MG63 (cell line): ENCODE data around the gene TLCD3B. TPM values are rescaled to one million over a fixed set of nuclear protein-coding genes. Genes with fewer than 3 reads are reported as not detected.
"Not testable (repeated sequence)": the region's sequence is repeated elsewhere in the genome, so short reads cannot be mapped to it uniquely, and the experiment has no call there.

Source experiments
- DNase-seq: peaks from one replicate; pipeline ENCODE4 v3.0.0-alpha.2; 2020
- H3K27me3 ChIP-seq: fragments of 250-450 bp; sonication (Bioruptor Pico); 2 replicates; pipeline ENCODE4 v1.5.1; 2020; ENCODE audit warnings: mild to moderate bottlenecking, moderate library complexity
- H3K36me3 ChIP-seq: fragments of 250-450 bp; sonication (Bioruptor Pico); 2 replicates; pipeline ENCODE4 v1.5.1; 2020; ENCODE audit warnings: mild to moderate bottlenecking, moderate library complexity
- H3K4me3 ChIP-seq: fragments of 250-450 bp; sonication (Bioruptor Pico); 2 replicates; pipeline ENCODE4 v1.5.1; 2020; ENCODE audit warnings: mild to moderate bottlenecking, moderate library complexity
- H3K9me3 ChIP-seq: fragments of 250-450 bp; sonication (Bioruptor Pico); 2 replicates; pipeline ENCODE4 v1.5.1; 2020; ENCODE audit warnings: mild to moderate bottlenecking, moderate library complexity
- total RNA-seq: library from RNA; depleted of rRNA; stranded (reverse); fragments of >200 nt; shearing (Covaris generic); gene quantifications from 2 replicates; pipeline ENCODE4 v1.2.3, GENCODE V29; 2014; ENCODE audit warnings: low replicate concordance

Gene TLCD3B
- total RNA-seq, 1 experiment from 2014 or later: 0.20 TPM

- H3K36me3 ChIP-seq, DNase-seq, H3K4me3 ChIP-seq, H3K27me3 ChIP-seq, H3K9me3 ChIP-seq: not testable (repeated sequence)
Observed at GRCh38 chr16:30040690-30041089, 9.6 kb upstream of the TLCD3B start.

- Histone ChIP-seq H3K4me3 (no peak overlapping the region), H3K36me3 (no peaks in the 10 kb centered on the region), H3K27me3 (peaks cover 2% of the 10 kb centered on the region; the same call in 1 of the 2 replicates), H3K9me3 (no peaks in the 10 kb centered on the region)
- DNase-seq: no peak
Observed at GRCh38 chr16:30040221-30040620, 9.2 kb upstream of the TLCD3B start.

GRCh38 chr16:30033270-30033669 lies 2.2 kb upstream of the TLCD3B start:
- Histone ChIP-seq H3K36me3 (no peaks in the 10 kb centered on the region), H3K9me3 (no peaks in the 10 kb centered on the region), H3K4me3 (no peak overlapping the region), H3K27me3 (peaks cover 13% of the 10 kb centered on the region; the same call in 1 of the 2 replicates)
- no peak for DNase-seq

- peak; percentile 44 for DNase-seq
- H3K27me3 ChIP-seq: peaks cover 13% of the 10 kb centered on the region; the same call in 1 of the 2 replicates
- H3K36me3 ChIP-seq: no peaks in the 10 kb centered on the region
- no peak overlapping the region for H3K4me3 ChIP-seq
- H3K9me3 ChIP-seq: no peaks in the 10 kb centered on the region
Observed at GRCh38 chr16:30032083-30032819, 1.2 kb upstream of the TLCD3B start.

- no peak overlapping the region for H3K4me3 ChIP-seq
- DNase-seq: no peak
- peaks cover 13% of the 10 kb centered on the region; the same call in 1 of the 2 replicates for H3K27me3 ChIP-seq
- no peaks in the 10 kb centered on the region for H3K9me3 ChIP-seq
- H3K36me3 ChIP-seq: no peaks in the 10 kb centered on the region
Observed at GRCh38 chr16:30031477-30031918, 427 bp upstream of the TLCD3B start.

- no peak overlapping the region for H3K4me3 ChIP-seq
- H3K36me3 ChIP-seq: no peaks in the 10 kb centered on the region
- DNase-seq: no peak
- peaks cover 21% of the 10 kb centered on the region for H3K27me3 ChIP-seq
- no peaks in the 10 kb centered on the region for H3K9me3 ChIP-seq
Observed at GRCh38 chr16:30030011-30030685, 923 bp downstream of the TLCD3B start.

DNA sequence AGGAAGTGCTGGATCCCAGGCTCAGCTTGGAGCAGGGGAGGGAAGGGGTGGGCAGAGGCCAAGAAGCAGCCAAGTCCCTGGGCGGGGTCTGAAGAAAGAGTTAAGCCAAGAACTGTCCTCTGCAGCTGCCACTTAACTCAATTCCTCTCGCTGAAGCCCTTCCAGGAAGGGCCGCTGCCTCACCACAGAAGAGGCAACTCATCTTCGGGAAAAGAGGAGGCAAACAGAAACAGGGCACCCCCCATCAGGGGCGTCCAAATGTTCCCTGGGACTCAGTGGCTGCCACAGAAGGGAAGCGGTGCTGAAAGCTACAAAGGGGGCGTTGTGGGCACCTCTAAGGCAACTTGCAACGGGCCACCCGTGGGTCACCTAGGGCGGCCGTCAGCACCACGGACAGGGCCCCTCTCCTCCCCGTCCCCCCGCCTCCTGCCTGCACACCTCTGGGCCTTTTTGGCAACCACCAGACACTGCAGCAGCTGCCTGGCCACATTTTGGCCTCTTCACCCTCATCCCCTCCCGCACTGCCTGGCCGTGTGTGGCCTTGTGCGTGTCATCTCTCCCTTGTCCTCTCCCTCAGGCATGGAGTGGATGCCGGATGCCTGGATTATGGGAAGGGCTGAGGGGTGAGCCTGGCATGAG lies 2.5 kb downstream of the TLCD3B start:
- peaks cover 15% of the 10 kb centered on the region for H3K27me3 ChIP-seq
- no peaks in the 10 kb centered on the region for H3K36me3 ChIP-seq
- DNase-seq: no peak
- no peaks in the 10 kb centered on the region for H3K9me3 ChIP-seq
- H3K4me3 ChIP-seq: no peak overlapping the region

GRCh38 chr16:30027588-30028437 lies 3.3 kb downstream of the TLCD3B start:
- Histone ChIP-seq H3K4me3 (no peak overlapping the region), H3K27me3 (peaks cover 14% of the 10 kb centered on the region), H3K9me3 (no peaks in the 10 kb centered on the region), H3K36me3 (no peaks in the 10 kb centered on the region)
- DNase-seq: no peak

DNA sequence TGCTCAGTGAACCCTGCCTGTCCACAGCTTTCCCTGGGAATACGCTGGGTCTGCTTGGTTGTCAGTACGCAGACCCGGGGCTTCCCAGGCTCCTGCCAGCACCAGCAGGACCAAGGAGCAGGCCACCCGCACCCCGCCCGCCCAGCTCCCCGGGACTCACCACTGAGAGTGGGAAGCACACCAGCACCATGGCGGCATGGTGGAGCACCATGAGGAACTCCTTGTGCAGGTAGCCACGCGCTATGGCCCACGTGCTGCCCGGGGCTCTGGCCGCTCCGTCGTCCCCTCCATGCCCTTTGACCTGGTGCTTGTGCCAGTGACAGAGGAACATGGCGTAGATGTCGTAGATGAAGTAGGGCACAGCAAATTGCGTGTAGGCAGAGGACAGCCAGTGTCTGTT lies 4.6 kb downstream of the TLCD3B start:
- H3K9me3 ChIP-seq: no peaks in the 10 kb centered on the region
- no peak overlapping the region for H3K4me3 ChIP-seq
- no peaks in the 10 kb centered on the region for H3K36me3 ChIP-seq
- H3K27me3 ChIP-seq: peaks cover 11% of the 10 kb centered on the region
- DNase-seq: no peak

DNA sequence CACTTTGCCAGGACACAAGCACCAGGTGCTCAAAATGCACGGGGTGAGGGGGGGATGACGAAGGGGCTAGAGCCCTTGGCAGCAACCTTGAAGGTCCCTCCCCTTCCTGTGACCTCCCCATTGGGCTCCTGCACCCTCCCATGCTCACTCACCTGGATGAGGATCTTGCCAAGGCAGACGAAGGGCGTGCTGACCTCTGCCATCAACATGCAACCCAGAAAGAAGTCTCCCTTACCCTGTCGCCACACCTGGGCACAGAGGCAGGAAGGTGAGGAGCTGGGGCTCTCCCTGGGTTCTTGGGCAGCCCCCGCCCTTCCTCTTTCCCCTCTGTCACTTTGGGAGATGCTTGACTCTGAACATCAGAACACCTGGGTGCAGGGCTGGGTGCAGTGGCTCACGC lies 5.5 kb downstream of the TLCD3B start:
- H3K4me3 ChIP-seq: no peak overlapping the region
- peaks cover 9% of the 10 kb centered on the region for H3K27me3 ChIP-seq
- no peaks in the 10 kb centered on the region for H3K9me3 ChIP-seq
- no peak for DNase-seq
- no peaks in the 10 kb centered on the region for H3K36me3 ChIP-seq

GRCh38 chr16:30025156-30025555 lies 5.9 kb downstream of the TLCD3B start:
- Histone ChIP-seq H3K9me3 (no peaks in the 10 kb centered on the region), H3K36me3 (no peaks in the 10 kb centered on the region), H3K4me3 (no peak overlapping the region), H3K27me3 (peaks cover 9% of the 10 kb centered on the region)
- no peak for DNase-seq

GRCh38 chr16:30024451-30024850 lies 6.6 kb downstream of the TLCD3B start:
- no peaks in the 10 kb centered on the region for H3K9me3 ChIP-seq
- no peak overlapping the region for H3K4me3 ChIP-seq
- DNase-seq: no peak
- H3K36me3 ChIP-seq: no peaks in the 10 kb centered on the region
- H3K27me3 ChIP-seq: peaks cover 9% of the 10 kb centered on the region

- H3K36me3 ChIP-seq: no peaks in the 10 kb centered on the region
- H3K4me3 ChIP-seq: no peak overlapping the region
- no peak for DNase-seq
- peaks cover 9% of the 10 kb centered on the region for H3K27me3 ChIP-seq
- H3K9me3 ChIP-seq: no peaks in the 10 kb centered on the region
Observed at GRCh38 chr16:30023586-30023985, 7.5 kb downstream of the TLCD3B start.

- Histone ChIP-seq H3K36me3 (no peaks in the 10 kb centered on the region), H3K4me3 (no peak within 1 kb of the TSS), H3K27me3 (peaks cover 9% of the 10 kb centered on the region), H3K9me3 (no peaks in the 10 kb centered on the region)
- no peak for DNase-seq
Observed at GRCh38 chr16:30022887-30023286, 8.2 kb downstream of the TLCD3B start, which contains the start of gene C16orf92. TSS of gene C16orf92 (plus strand) at chr16:30023198. CDS start at chr16:30023341, 143 bp downstream.

GRCh38 chr16:30018731-30019158 lies 12.3 kb downstream of the TLCD3B start:
- H3K27me3 ChIP-seq: no peaks in the 10 kb centered on the region
- DNase-seq: peak; percentile 57
- H3K9me3 ChIP-seq: no peaks in the 10 kb centered on the region
- no peak overlapping the region for H3K4me3 ChIP-seq
- H3K36me3 ChIP-seq: no peaks in the 10 kb centered on the region

GRCh38 chr16:30017937-30018336 lies 13.1 kb downstream of the TLCD3B start:
- not testable (repeated sequence) for H3K9me3 ChIP-seq, H3K27me3 ChIP-seq, H3K36me3 ChIP-seq, DNase-seq, H3K4me3 ChIP-seq
